Rectal smooth muscle tissue (tissue), 1 donor: Measurements from ENCODE around the gene ABLIM1.

ENCODE experiments used
- H3K27ac ChIP-seq: one replicate; pipeline ENCODE4 v1.7.0; 2013; ENCODE audit warnings: low read depth, low read length, inconsistent platforms
- H3K27me3 ChIP-seq: one replicate; pipeline ENCODE4 v1.7.0; 2013; ENCODE audit warnings: low read length; ENCODE audit not compliant: control insufficient read depth, insufficient read depth
- H3K36me3 ChIP-seq: one replicate; pipeline ENCODE4 v1.7.0; 2013; ENCODE audit warnings: low read length; ENCODE audit not compliant: control insufficient read depth, insufficient read depth
- H3K4me1 ChIP-seq: one replicate; pipeline ENCODE4 v1.7.0; 2013; ENCODE audit warnings: low read length; ENCODE audit not compliant: control insufficient read depth, insufficient read depth
- H3K4me3 ChIP-seq: one replicate; pipeline ENCODE4 v1.7.0; 2013; ENCODE audit warnings: low read length
- H3K9ac ChIP-seq: one replicate; pipeline ENCODE4 v1.7.0; 2013; ENCODE audit warnings: low read length

Gene ABLIM1

GRCh38 chr10:114652402-114653368, 5.4 kb downstream of the ABLIM1 start:
- no peak overlapping the region for H3K27ac ChIP-seq
- no peaks in the 10 kb centered on the region for H3K4me1 ChIP-seq
- H3K36me3 ChIP-seq = no peaks in the 10 kb centered on the region
- H3K4me3 ChIP-seq = no peak overlapping the region
- H3K9ac ChIP-seq = no peak overlapping the region
- H3K27me3 ChIP-seq = no peaks in the 10 kb centered on the region

GRCh38 chr10:114650831-114651230, 7.2 kb downstream of the ABLIM1 start:
- Histone ChIP-seq H3K27me3 (no peaks in the 10 kb centered on the region), H3K9ac (no peak overlapping the region), H3K4me1 (no peaks in the 10 kb centered on the region), H3K27ac (no peak overlapping the region), H3K4me3 (no peak overlapping the region), H3K36me3 (no peaks in the 10 kb centered on the region)

GRCh38 chr10:114650266-114650665, 7.8 kb downstream of the ABLIM1 start:
- H3K4me1 ChIP-seq = no peaks in the 10 kb centered on the region
- H3K36me3 ChIP-seq = no peaks in the 10 kb centered on the region
- H3K27ac ChIP-seq = no peak overlapping the region
- H3K27me3 ChIP-seq = no peaks in the 10 kb centered on the region
- no peak overlapping the region for H3K9ac ChIP-seq
- H3K4me3 ChIP-seq = no peak overlapping the region

- no peak overlapping the region for H3K9ac ChIP-seq
- no peaks in the 10 kb centered on the region for H3K4me1 ChIP-seq
- H3K27ac ChIP-seq = no peak overlapping the region
- H3K27me3 ChIP-seq = no peaks in the 10 kb centered on the region
- H3K36me3 ChIP-seq = no peaks in the 10 kb centered on the region
- H3K4me3 ChIP-seq = no peak overlapping the region
These were observed 8.7 kb downstream of the ABLIM1 start for GRCh38 chr10:114649217-114649903.

- Histone ChIP-seq H3K4me3 (no peak overlapping the region), H3K9ac (no peak overlapping the region), H3K36me3 (no peaks in the 10 kb centered on the region), H3K27me3 (no peaks in the 10 kb centered on the region), H3K27ac (no peak overlapping the region), H3K4me1 (no peaks in the 10 kb centered on the region)
These were observed 9.7 kb downstream of the ABLIM1 start for GRCh38 chr10:114648368-114648767.

- Histone ChIP-seq H3K9ac (no peak overlapping the region), H3K27ac (no peak overlapping the region), H3K4me1 (no peaks in the 10 kb centered on the region)
These were observed 10.4 kb downstream of the ABLIM1 start for GRCh38 chr10:114647545-114648138.

GRCh38 chr10:114646426-114646825, 11.6 kb downstream of the ABLIM1 start:
- Histone ChIP-seq H3K36me3 (no peaks in the 10 kb centered on the region), H3K9ac (no peak overlapping the region), H3K4me1 (no peaks in the 10 kb centered on the region), H3K27ac (no peak overlapping the region), H3K27me3 (no peaks in the 10 kb centered on the region), H3K4me3 (no peak overlapping the region)

More at GRCh38 chr10:114647545-114648138, 10.4 kb downstream of the ABLIM1 start:
- H3K36me3 ChIP-seq = no peaks in the 10 kb centered on the region
- H3K4me3 ChIP-seq = no peak overlapping the region
- no peaks in the 10 kb centered on the region for H3K27me3 ChIP-seq

GRCh38 chr10:114645706-114646105, 12.4 kb downstream of the ABLIM1 start:
- no peak overlapping the region for H3K9ac ChIP-seq
- H3K27me3 ChIP-seq = no peaks in the 10 kb centered on the region
- H3K27ac ChIP-seq = no peak overlapping the region
- no peak overlapping the region for H3K4me3 ChIP-seq
- H3K36me3 ChIP-seq = no peaks in the 10 kb centered on the region
- no peaks in the 10 kb centered on the region for H3K4me1 ChIP-seq

- no peak overlapping the region for H3K9ac ChIP-seq
- no peak overlapping the region for H3K4me3 ChIP-seq
- H3K27ac ChIP-seq = no peak overlapping the region
- H3K4me1 ChIP-seq = no peaks in the 10 kb centered on the region
- no peaks in the 10 kb centered on the region for H3K36me3 ChIP-seq
- H3K27me3 ChIP-seq = no peaks in the 10 kb centered on the region
These were observed 14.9 kb downstream of the ABLIM1 start for GRCh38 chr10:114643158-114643557.

GRCh38 chr10:114642729-114643128, 15.3 kb downstream of the ABLIM1 start:
- no peak overlapping the region for H3K4me3 ChIP-seq
- no peak overlapping the region for H3K27ac ChIP-seq
- no peaks in the 10 kb centered on the region for H3K36me3 ChIP-seq
- H3K9ac ChIP-seq = no peak overlapping the region
- H3K4me1 ChIP-seq = no peaks in the 10 kb centered on the region
- H3K27me3 ChIP-seq = no peaks in the 10 kb centered on the region

GRCh38 chr10:114638821-114639625, 19.1 kb downstream of the ABLIM1 start:
- Histone ChIP-seq H3K4me1 (peaks cover 3% of the 10 kb centered on the region), H3K4me3 (no peak overlapping the region), H3K27ac (no peak overlapping the region), H3K27me3 (no peaks in the 10 kb centered on the region), H3K36me3 (no peaks in the 10 kb centered on the region), H3K9ac (no peak overlapping the region)
